ENCODE data around the gene NAXD.

The NAXD gene

DNA sequence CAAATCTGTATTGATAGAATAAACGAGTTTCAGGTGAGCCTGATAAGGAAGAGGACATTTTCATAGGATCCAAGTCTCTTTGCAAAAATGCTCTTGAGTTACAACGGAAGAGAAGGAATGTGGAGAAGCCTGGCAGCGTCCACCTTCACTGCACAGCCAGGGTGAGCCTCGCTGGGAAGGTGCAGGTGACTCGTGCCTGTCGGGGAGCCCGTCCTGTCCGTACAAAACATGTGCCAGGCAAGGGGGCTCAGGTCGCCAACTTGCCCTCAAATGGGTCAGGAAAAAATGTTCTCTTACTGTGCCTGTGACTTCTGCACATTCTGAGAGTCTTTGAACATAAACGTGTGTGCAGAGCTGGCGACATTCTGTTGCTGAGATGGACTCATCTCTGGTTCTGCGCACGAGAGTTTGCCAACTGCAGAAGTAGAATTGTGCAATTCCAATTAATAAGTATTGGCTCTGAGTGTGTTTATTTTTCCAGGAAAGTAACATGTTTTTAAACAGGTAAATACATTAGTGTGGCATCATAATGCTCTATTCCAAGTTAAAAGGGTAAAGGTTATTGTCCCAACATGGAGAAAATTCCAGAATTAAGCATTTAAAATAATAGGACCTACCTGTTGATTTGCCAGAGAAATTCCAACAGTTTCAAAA is 28.6 kb downstream of the NAXD start (continued):
- TF ChIP-seq, protein P1, sequence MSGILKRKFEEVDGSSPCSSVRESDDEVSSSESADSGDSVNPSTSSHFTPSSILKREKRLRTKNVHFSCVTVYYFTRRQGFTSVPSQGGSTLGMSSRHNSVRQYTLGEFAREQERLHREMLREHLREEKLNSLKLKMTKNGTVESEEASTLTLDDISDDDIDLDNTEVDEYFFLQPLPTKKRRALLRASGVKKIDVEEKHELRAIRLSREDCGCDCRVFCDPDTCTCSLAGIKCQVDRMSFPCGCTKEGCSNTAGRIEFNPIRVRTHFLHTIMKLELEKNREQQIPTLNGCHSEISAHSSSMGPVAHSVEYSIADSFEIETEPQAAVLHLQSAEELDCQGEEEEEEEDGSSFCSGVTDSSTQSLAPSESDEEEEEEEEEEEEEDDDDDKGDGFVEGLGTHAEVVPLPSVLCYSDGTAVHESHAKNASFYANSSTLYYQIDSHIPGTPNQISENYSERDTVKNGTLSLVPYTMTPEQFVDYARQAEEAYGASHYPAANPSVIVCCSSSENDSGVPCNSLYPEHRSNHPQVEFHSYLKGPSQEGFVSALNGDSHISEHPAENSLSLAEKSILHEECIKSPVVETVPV (CRISPR knock-in tag; IDR thresholded peaks at IDR 0.05), result no peak

DNA sequence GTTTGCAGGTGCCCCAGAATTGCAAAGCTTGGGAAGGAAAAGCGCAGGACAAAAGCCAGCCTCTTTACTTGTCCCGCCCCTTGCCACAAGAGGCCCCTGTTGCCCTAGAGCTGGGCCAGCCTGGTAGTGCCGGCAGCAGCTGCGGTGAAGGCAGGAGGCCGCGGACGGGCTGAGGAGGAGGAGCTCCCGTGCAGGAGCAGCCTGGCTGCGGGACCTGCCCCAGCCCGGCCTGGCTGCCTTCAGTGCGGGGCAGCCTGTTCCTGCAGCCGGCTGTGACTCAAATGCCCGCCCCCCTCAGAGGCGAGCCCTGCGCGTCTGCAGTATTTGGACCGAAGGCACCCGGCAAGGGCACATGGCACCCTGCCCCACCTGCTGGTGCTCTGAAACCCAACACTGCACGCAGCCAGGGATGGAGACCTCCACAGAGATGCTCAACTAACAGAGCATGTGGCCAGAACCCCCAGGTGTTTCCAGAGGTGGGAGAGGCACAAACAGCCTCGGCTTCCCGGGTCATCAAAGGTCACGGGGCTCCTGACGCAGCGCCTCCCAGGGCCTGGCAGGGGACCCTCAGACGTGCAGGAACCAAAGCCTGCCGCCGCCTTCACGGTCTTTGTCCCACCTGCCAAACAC is 29.7 kb downstream of the NAXD start:
- TF ChIP-seq ZC3H10 (CRISPR knock-in tag; IDR thresholded peaks at IDR 0.05) (no peak), ESRRG (CRISPR knock-in tag; IDR thresholded peaks at IDR 0.05) (no peak), ZFP3 (CRISPR knock-in tag; IDR thresholded peaks at IDR 0.05) (no peak), ZNF70 (CRISPR knock-in tag; IDR thresholded peaks at IDR 0.05) (no peak), CSDC2 (CRISPR knock-in tag; IDR thresholded peaks at IDR 0.05) (no peak), TOX (CRISPR knock-in tag; IDR thresholded peaks at IDR 0.05; ENCODE audit: borderline replicate concordance) (no peak), ZFP30 (CRISPR knock-in tag; IDR thresholded peaks at IDR 0.05) (no peak), RARB (CRISPR knock-in tag; IDR thresholded peaks at IDR 0.05) (no peak), PPARA (CRISPR knock-in tag; IDR thresholded peaks at IDR 0.05; ENCODE audit: borderline replicate concordance) (no peak), ARNTL (CRISPR knock-in tag; IDR thresholded peaks at IDR 0.05; ENCODE audit: borderline replicate concordance, low read depth) (no peak), ZNF8 (CRISPR knock-in tag; IDR thresholded peaks at IDR 0.05) (no peak), TCF4 (CRISPR knock-in tag; IDR thresholded peaks at IDR 0.05; ENCODE audit: borderline replicate concordance) (no peak), SNAI2 (CRISPR knock-in tag; IDR thresholded peaks at IDR 0.05) (no peak), BACH2 (CRISPR knock-in tag; IDR thresholded peaks at IDR 0.05; ENCODE audit: borderline replicate concordance) (no peak), GLIS3 (CRISPR knock-in tag; IDR thresholded peaks at IDR 0.05) (no peak), ISL1 (CRISPR knock-in tag; IDR thresholded peaks at IDR 0.05) (no peak)
- TF ChIP-seq, protein P1 (CRISPR knock-in tag; IDR thresholded peaks at IDR 0.05), result no peak
- TF ChIP-seq, protein P2, sequence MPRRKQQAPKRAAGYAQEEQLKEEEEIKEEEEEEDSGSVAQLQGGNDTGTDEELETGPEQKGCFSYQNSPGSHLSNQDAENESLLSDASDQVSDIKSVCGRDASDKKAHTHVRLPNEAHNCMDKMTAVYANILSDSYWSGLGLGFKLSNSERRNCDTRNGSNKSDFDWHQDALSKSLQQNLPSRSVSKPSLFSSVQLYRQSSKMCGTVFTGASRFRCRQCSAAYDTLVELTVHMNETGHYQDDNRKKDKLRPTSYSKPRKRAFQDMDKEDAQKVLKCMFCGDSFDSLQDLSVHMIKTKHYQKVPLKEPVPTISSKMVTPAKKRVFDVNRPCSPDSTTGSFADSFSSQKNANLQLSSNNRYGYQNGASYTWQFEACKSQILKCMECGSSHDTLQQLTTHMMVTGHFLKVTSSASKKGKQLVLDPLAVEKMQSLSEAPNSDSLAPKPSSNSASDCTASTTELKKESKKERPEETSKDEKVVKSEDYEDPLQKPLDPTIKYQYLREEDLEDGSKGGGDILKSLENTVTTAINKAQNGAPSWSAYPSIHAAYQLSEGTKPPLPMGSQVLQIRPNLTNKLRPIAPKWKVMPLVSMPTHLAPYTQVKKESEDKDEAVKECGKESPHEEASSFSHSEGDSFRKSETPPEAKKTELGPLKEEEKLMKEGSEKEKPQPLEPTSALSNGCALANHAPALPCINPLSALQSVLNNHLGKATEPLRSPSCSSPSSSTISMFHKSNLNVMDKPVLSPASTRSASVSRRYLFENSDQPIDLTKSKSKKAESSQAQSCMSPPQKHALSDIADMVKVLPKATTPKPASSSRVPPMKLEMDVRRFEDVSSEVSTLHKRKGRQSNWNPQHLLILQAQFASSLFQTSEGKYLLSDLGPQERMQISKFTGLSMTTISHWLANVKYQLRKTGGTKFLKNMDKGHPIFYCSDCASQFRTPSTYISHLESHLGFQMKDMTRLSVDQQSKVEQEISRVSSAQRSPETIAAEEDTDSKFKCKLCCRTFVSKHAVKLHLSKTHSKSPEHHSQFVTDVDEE (CRISPR knock-in tag; IDR thresholded peaks at IDR 0.05), result no peak
- peak; percentile 21 for ATAC-seq

DNA sequence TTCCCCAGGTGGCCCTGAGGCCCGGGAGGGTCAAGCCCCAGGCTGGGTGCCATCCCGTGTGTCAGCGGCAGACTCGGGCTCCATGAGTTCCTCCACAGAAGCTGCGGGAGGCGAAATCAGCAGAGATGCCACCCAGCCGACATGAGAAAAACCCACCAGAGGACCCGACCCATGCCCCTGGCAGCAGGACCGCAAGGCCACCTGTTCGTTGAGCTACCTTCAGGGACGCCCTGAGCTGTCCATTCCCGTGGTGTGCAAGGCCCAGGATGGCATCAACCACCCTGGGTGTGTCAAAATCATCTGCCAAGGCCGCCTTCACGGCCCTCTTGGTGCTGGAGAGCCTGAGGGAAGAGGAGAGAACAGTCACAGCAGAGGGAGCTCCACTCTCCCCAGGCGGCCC is 30.4 kb downstream of the NAXD start:
- no peak for ATAC-seq
- TF ChIP-seq ZFP3 (CRISPR knock-in tag; IDR thresholded peaks at IDR 0.05), result no peak
- TF ChIP-seq ZNF8 (CRISPR knock-in tag; IDR thresholded peaks at IDR 0.05), result no peak
- TF ChIP-seq SNAI2 (CRISPR knock-in tag; IDR thresholded peaks at IDR 0.05), result no peak
- no peak for TF ChIP-seq ARNTL (CRISPR knock-in tag; IDR thresholded peaks at IDR 0.05; ENCODE audit: borderline replicate concordance, low read depth)
- TF ChIP-seq ZNF565 (CRISPR knock-in tag; conservative IDR thresholded peaks at IDR 0.05; ENCODE audit: low read depth), result no peak
- TF ChIP-seq ZFP30 (CRISPR knock-in tag; IDR thresholded peaks at IDR 0.05), result no peak
- TF ChIP-seq, protein P2 (CRISPR knock-in tag; IDR thresholded peaks at IDR 0.05), result no peak
- no peak for TF ChIP-seq TCF4 (CRISPR knock-in tag; IDR thresholded peaks at IDR 0.05; ENCODE audit: borderline replicate concordance)
- no peak for TF ChIP-seq ZNF70 (CRISPR knock-in tag; IDR thresholded peaks at IDR 0.05)

Measured in SK-N-SH treated with all-trans-retinoic acid at 6 μM for 48 hours (cell line).